Measurements from ENCODE around the gene CEP164.
"Not testable (repeated sequence)": the region's sequence is repeated elsewhere in the genome, so short reads cannot be mapped to it uniquely, and the experiment has no call there.

CEP164 gene

DNA sequence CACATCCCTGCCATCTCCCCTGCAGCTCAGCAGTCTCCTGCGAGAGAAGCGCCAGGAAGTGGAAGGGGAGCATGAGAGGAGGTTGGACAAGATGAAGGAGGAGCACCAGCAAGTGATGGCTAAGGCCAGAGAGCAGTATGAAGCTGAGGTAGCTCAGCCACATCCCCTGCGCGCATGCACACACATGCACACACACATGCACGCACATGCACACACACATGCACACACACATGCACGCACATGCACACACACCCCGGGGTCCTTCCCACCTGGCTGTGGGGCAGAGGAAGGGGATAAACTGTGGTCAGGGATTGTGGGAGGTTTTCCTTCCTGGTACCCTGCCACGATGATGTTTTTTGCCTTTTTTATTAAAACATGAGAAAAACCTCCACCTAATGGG, 65.3 kb downstream of the CEP164 start:
- DNase-seq (ENCODE audit: low read depth in 2 of 2): no peak

DNA sequence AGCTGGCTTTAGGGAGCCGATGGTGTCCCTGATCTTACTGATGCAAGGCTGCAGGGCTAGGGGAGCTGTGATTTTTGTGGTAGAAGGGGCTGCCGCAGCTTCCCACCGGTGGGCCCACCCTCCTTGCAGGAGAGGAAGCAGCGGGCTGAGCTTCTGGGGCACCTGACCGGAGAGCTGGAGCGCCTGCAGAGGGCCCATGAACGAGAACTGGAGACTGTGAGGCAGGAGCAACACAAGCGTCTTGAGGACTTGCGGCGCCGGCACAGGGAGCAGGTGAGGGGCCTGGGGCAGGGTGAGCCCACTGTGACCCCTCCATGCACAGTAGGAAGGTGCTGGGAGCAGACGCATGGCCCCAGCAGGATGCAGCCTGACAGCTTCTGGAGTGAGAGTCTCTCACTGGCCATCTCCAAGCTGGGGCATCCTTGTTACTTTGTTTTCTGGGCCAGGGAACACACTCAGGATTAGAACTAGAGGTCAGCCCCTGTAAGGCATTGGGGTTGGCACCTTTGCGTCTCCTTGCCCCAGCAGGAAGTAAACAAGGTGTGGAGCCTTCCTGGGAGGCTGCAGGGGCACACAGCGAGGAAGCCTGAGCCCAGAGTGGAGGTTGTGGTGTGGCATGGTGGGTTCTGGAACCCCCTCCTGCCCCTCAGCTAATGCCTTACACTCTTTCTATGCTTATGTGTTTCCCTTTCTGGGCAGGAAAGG, 66.7 kb downstream of the CEP164 start:
- no peak for DNase-seq (ENCODE audit: low read depth in 2 of 2)

DNA sequence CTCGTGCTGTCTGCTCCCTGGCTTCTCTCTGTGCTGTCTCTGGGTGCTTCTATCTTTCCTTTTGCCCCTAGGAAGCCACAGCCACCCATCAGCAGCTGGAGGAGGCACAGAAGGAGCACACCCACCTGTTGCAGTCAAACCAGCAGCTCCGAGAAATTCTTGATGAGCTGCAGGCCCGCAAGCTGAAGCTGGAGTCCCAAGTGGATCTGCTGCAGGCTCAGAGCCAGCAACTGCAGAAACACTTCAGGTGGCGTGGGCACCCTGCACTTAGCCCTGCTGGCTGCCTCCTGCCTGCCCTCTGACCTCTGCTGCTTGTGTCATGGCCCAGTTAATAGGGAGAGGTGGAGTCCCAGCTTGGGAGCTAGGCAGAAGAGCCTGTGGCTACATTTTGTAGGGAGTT, 67.8 kb downstream of the CEP164 start:
- no peak for DNase-seq (ENCODE audit: low read depth in 2 of 2)

DNA sequence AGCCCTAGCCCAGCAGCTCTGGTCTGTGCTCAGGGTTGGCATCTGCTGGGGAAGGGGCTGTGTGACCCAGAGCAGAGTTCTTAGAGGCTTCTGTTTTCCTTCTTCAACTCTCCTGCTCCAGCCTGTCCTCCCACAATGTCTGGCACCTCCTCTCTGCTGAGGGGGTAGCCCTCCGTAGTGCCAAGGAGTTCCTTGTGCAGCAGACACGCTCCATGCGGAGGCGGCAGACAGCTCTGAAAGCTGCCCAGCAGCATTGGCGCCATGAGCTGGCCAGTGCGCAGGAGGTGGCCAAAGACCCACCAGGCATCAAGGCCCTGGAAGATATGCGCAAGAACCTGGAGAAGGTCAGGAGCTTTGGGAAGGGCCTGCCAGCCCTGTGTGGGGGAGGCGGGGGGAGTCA, 69.3 kb downstream of the CEP164 start:
- no peak for DNase-seq (ENCODE audit: low read depth in 2 of 2)

DNA sequence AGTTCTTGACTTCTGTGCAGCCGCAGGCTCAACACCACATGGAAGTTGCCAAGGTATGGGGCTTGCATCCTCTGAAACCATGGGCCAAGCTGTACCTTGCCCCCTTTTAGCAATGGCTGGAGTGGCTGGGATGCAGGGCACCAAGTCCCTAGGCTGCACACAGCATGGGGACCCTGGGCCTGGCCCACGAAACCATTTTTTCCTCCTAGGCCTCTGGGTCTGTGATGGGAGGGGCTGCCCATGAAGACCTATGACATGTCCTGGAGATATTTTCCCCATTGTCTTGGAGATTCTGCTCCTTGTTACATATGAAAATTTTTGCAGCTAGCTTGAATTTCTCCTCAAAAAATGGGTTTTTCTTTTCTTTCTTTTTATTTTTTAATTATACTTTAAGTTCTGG, 71.0 kb downstream of the CEP164 start:
- not testable (repeated sequence) for DNase-seq (ENCODE audit: low read depth in 2 of 2)

DNA sequence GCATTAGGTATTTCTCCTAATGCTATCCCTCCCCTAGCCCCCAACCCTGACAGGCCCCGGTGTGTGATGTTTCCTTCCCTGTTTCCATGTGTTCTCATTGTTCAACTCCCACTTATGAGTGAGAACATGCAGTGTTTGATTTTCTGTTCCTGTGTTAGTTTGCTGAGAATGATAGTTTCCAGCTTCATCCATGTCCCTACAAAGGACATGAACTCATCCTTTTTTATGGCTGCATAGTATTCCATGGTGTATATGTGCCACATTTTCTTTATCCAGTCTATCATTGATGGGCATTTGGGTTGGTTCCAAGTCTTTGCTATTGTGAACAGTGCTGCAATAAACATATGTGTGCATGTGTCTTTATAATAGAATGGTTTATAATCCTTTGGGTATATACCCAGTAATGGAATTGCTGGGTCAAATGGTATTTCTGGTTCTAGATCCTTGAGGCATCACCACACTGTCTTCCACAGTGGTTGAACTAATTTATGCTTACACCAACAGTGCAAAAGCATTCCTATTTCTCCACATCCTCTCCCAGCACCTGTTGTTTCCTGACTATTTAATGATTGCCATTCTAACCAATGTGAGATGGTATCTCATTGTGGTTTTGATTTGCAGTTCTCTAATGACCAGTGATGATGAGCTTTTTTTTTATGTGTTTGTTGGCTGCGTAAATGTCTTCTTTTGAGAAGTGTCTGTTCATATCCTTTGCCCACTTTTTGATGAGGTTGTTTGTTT, 71.6 kb downstream of the CEP164 start:
- DNase-seq (ENCODE audit: low read depth in 2 of 2): not testable (repeated sequence)

DNA sequence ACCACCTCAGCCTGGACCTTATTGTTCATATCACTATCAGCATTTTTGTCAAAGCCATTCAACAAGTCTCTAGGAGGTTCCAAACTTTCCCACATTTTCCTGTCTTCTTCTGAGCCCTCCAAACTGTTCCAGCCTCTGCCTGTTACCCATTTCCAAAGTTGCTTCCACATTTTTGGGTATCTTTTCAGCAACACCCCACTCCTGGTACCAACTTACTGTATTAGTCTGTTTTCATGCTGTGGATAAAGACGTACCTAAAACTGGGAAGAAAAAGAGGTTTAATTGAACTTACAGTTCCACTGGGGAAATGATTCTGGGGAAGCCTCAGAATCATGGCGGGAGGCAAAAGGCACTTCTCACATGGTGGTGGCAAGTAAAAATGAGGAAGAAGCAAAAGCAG, 78.2 kb downstream of the CEP164 start:
- DNase-seq (ENCODE audit: low read depth in 2 of 2): not testable (repeated sequence)

DNA sequence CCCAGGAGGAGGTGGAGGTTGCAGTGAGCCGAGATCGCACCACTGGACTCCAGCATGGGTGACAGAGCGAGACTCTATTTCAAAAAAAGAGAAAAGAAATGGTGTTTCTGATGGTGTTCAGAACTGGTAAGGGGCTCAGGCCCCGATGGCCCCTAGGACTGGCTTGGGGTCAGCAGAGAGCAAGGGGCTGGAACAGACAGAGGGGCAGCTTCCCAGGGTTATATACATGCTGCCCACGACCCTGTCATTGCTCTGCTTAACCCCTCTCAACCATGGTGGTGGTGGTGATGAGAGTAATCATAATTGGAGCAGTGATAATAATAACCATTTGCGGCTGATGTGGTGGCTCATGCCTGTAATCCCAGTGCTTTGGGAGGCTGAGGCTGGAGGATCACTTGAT, 79.4 kb downstream of the CEP164 start:
- DNase-seq (ENCODE audit: low read depth in 2 of 2): no peak

DNA sequence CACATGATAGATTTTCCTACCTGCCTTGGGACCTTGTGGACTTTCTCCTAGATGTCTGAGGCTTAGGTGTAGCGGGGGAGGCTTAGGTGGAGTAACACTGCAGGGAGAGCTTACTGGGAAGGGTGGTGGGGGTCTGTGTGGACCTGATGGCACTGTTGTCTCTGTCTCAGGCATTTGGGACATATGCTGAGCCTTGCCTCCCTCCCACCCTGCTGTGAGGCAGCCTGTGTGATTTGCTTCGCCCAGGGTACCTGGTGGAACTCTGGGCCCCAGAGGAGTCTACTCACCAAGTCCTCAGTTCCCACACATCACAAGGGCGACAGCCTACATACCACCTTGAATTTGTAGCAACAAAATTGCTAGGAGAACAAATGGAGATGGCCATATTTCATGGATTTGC, 80.7 kb downstream of the CEP164 start:
- no peak for DNase-seq (ENCODE audit: low read depth in 2 of 2)

DNA sequence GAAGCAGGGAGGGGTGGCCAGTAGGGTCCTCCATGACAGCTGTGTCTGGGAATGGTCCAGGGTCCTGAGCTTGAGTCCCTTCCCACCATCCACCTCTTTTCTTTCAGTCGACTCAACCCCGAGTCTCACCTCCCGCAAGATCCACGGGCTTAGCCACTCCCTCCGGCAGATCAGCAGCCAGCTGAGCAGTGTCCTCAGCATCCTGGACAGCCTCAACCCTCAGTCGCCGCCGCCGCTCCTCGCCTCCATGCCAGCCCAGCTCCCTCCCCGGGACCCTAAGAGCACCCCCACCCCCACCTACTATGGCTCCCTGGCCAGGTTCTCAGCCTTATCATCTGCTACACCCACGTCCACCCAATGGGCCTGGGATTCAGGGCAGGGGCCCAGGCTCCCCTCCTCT, 81.9 kb downstream of the CEP164 start:
- no peak for DNase-seq (ENCODE audit: low read depth in 2 of 2)

DNA sequence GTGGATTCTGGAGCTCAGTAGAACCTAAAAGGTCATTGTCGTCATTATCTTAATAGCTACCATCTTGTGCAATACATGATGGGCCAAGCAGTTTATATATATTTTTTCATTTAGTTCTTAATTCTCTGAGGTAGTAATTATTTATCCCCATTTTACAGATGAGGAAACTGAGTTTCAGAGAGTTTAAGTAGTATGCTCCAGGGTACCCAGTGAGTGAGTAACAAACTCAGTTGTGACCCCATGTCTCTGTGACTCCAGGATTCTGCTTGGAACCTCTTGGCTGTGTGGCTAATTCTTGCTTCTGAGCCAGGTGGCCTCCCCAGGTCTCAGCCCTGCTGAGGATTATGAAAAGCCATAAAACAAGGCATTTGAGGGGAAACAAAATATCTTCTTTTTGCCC, 82.6 kb downstream of the CEP164 start:
- DNase-seq (ENCODE audit: low read depth in 2 of 2): no peak

DNA sequence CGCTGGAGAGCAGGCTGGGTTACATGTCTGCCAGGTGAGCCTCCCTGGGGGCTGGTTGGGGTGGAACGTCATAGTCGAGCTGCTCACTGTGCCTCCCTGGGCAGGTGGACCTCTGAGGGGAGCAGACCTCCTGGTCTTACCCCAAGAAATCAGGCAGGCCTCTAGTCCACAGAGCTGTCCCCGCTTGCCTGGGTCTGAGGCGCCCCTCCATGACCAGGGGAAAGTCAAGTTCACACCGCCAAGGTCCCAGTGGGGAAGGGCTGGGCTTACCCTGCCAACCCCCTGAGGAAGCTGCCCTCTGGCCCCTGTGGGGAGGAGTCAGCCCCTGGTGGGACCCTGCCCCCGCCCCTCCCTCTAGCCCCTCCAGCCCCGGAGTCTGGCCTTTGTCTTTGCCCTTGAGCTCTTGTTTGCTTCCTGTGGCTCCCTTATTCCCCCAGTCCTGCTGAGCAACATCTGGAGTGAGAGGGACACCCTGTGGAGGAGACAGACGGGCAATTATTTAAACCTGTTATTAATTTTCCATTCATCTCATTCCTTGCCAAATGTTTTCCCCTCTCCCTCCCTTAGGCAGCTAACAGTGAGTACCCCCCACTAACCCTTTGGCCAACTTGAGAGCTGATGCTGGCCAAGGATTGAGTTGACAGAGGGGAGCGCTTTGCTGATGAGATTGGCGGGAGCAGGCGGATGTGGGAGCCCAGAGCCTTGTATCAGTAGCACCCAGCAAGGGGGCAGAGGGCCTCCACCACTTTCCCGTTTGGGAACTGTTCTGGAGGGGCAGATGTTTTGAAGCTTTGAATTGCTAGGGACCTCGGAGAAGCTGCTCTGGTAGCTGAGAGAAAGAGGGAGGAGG, 83.4 kb downstream of the CEP164 start:
- no peak for DNase-seq (ENCODE audit: low read depth in 2 of 2)

DNA sequence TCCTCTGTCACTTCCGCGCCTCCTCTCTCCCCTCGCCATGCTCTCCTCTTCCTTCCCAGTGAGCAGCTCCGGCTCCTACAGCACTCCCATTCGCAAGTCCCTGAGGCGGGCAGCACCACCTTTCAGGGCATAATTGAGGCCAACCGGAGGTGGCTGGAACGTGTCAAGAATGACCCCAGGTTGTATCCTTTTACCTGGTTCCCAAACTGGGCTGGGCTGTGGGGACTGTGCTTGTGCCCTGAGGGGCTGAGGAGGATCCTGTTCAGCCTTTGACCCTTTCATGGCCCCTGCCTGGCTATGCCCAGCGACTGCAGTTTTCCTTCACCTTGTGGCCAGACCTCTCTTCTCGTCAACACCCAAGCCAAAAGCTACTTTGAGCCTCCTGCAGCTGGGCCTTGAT, 84.1 kb downstream of the CEP164 start:
- no peak for DNase-seq (ENCODE audit: low read depth in 2 of 2)

DNA sequence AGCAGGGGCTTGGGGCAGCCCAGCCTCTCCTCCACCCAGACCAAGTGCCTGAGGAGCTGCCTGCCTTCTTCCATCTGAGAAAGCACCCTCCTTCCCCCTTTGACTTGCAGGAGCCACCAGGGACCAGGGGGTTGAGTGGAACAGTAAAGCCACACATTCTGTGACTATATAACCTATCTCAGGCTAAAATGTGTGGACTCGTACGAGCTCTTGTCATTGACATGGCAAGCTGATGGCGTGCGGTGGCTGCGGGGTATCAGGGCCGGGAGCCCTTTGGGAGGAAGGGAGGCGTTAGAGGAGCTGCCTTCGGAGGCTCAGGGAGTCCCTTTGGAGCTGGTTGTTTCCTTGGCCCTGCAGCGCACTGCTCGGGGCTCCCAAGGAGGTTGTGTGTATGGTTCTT, 84.5 kb downstream of the CEP164 start:
- DNase-seq (ENCODE audit: low read depth in 2 of 2): no peak

DNA sequence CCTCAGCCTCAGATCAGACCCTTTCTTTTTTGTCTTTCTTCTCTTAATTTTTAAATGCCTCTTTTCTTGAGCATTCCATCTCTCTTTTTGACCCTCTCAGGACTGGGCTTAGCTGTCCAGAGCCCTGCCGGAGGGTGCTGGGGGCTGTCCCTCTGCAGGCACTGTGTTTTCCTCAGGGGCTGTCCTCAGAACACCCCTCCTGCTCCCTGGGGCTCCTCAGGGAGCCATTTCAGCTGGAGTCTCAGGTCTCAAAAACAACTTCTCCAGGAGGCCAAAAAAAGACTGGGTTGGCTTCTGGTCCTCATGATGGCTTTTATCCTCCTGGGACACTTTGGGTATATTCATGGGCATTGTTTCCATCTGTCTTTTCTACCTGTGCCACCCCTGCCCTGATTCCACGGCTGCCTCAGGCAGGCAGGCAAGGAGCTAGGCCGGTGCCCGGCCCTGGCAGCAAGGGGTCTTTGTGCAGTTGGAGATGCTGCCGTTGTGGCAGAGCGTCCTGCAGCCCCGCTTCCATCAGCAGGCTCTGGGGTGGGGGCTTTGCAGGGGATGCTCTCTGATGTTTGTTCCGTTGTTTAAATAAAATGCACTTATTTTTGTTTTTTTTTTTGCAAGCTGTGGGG, 85.1 kb downstream of the CEP164 start:
- no peak for DNase-seq (ENCODE audit: low read depth in 2 of 2)

DNA sequence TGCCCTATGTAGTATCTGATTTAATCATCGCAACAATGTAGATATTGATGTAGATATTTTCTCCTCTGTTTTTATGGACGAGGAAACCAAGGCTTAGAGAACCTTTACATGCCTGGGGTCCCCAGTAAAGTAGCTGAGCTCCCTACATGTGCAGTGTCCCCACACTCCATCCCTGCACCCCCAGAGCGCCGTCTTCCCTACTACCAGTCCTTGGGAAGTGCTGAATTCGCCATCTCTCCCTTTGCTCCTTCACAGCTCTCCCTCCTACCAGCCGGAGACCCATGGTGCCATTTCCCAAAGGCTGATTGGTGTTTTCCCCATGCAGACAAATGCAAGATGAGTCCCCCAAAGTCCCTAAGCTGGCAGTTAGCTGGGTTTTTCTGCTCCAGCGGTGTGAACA, 86.0 kb downstream of the CEP164 start:
- DNase-seq (ENCODE audit: low read depth in 2 of 2): no peak

DNA sequence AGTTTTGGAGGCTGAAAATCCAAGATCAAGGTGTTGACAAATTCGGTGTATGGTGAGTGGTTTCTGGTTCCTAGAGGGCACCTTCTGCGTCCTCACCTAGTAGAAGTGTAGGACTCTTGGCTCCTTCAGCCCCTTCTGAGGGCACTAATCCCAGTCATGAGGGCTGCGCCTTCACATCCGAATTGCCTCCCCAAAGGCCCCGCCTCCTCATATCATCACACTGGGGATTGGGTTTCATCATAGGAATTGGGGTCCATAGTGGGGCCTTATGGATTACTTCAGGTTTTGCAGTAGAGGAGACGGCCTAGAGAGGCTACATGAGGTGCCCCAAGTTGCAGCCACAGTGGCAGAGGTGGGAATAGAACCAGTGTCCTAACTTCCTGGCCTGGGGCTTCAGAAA, 87.1 kb downstream of the CEP164 start:
- no peak for DNase-seq (ENCODE audit: low read depth in 2 of 2)

DNA sequence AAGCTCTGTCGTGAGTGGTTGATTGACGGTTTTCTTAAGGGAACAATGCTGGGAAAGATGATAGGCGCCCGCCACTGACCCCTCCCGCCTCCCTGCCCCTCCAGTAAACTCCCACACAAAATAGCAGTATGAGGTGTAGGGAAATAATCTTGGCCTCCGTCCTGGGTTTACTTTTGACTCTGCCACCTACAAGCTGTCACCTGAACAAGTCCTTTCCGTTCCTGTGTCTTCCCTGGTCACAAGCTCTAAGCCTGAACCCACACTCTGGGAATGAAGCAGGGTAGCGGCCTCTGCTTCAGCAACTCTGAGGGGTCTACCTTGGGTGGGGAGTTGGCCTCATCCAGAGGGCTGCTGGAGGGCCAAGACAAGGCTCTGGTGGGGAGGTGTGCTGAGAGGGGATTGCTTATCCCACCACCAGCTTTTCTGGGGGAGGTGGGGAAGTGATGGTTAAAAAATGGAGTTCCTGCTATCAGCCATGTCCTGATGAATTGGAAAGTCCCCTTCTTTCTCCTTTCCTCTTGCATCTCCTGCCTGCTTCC, 87.8 kb downstream of the CEP164 start:
- DNase-seq (ENCODE audit: low read depth in 2 of 2): no peak

DNA sequence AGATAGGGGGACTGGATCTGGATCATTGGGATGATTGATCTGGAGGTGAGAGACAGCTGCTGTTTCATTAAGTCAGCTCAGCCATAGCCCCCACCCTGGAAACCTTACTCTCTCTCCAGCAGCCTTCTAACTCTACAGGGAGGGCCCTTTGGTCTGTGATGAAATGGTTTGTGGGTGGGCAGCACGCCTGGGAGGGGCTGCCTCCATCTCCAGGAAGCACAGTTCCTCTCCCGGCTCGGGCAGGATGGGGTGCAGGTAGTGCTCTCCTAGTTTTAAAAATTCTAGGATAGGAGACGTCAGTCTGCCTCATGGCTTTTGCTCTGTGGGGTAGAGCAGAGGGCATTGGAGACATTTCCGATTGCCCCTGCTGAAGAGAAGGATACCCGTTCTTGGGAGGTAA, 89.7 kb downstream of the CEP164 start:
- no peak for DNase-seq (ENCODE audit: low read depth in 2 of 2)

DNA sequence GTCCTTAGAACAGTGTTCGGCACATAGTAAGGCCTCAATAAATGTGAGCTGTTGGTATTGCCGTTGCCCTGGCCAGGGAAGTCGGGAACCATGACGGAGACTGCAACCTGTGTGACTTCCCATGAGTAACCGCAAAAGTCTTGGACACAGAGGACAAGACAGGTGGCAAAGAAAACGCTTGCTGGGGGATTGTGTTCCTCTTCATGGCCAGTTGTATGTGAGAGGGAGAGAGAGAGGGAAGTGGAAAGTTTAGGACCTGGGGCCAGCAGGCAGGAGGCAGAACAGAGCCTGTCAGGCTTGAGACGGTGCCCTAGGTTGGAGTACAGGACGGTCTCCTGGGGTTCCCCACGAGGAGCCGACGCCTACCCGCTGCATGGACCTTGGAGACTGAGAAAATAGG, 90.2 kb downstream of the CEP164 start:
- DNase-seq (ENCODE audit: low read depth in 2 of 2): no peak

DNA sequence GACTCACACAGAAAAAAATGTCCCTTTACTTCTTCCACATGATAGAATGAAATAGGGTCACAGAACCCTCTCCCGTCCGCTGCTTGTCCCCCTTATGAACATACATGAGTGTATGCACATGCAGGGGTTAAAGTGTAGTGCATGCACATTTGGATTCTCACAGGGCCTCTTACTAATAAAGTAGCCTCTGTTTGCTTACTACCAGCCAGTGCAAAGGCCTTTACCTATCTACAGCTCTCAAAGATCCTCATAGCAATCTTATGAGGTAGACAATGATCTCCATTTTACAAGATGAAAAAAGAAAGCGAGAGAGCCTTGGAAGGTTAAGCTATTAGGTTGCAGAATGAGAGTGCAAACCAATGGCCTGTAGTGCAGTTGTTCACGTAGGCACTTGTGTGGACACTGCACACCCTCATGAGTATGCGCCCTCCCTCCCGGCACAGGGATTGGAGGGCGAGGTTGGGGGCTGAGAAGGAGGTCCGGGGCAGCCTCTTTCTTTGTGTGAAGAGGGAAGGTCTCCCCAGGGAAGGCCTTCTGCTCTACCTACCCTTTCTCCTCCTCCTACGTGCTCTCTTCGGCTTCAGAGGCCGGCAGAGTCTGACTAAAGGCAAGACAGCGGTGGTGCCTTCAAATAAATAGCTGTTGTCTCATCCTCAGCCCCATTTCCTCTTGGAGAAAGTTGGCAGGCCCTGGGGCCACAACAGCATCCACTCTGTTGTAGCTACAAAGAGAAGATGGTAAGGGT, 91.3 kb downstream of the CEP164 start:
- DNase-seq (ENCODE audit: low read depth in 2 of 2): no peak
